HepG2 (cell line): Measurements from ENCODE around the gene KLKB1. TPM values are rescaled to one million over a fixed set of nuclear protein-coding genes. Genes with fewer than 3 reads are reported as not detected.

ENCODE experiments used
- BORCS8-MEF2B ChIP-seq: sonication (generic); formaldehyde crosslinking; IDR thresholded peaks from 2 replicates; pipeline ENCODE4 v1.8.0; 2022; ENCODE audit warnings: mild to moderate bottlenecking, missing genetic modification reagents
- CCAR2 ChIP-seq: fragments of 200-400 bp; formaldehyde crosslinking; optimal IDR thresholded peaks from 2 replicates; pipeline ENCODE3; 2018; ENCODE audit warnings: low read depth, mild to moderate bottlenecking, low read length, moderate library complexity
- CEBPB ChIP-seq: IDR thresholded peaks from 2 replicates; pipeline ENCODE4 v1.6.1; 2011; ENCODE audit warnings: low read depth, low read length, improper control_type of control experiment, borderline replicate concordance
- HMG20B ChIP-seq: conservative IDR thresholded peaks from 2 replicates; pipeline ENCODE4 v1.6.1; 2016; ENCODE audit warnings: missing genetic modification reagents, missing compliant biosample characterization
- HNRNPL ChIP-seq: fragments of 200-400 bp; formaldehyde crosslinking; IDR thresholded peaks from 2 replicates; pipeline ENCODE4 v1.6.1; 2017; ENCODE audit warnings: mild to moderate bottlenecking, low read depth, low read length
- HOXD1 ChIP-seq: sonication (generic); formaldehyde crosslinking; IDR thresholded peaks from 2 replicates; pipeline ENCODE4 v1.5.0; 2020; ENCODE audit warnings: missing genetic modification reagents
- IRF2 ChIP-seq: IDR thresholded peaks from 2 replicates; pipeline ENCODE4 v1.6.1; 2018; ENCODE audit warnings: missing genetic modification reagents, missing compliant biosample characterization
- KMT2B ChIP-seq: IDR thresholded peaks from 2 replicates; pipeline ENCODE4 v1.6.1; 2016; ENCODE audit warnings: missing genetic modification reagents, missing compliant biosample characterization
- MEIS1 ChIP-seq: sonication (generic); formaldehyde crosslinking; IDR thresholded peaks from 2 replicates; pipeline ENCODE4 v1.9.0; 2021; ENCODE audit warnings: mild to moderate bottlenecking, missing genetic modification reagents, moderate library complexity, borderline replicate concordance
- NR3C1 ChIP-seq: sonication (generic); formaldehyde crosslinking; IDR thresholded peaks from 2 replicates; pipeline ENCODE4 v1.4.0; 2020; ENCODE audit warnings: missing genetic modification reagents
- PHF8 ChIP-seq: sonication (generic); formaldehyde crosslinking; IDR thresholded peaks from 2 replicates; pipeline ENCODE4 v1.5.0; 2020; ENCODE audit warnings: missing genetic modification reagents
- POLR2AphosphoS5 ChIP-seq: IDR thresholded peaks from 2 replicates; pipeline ENCODE4 v1.6.1; 2012; ENCODE audit warnings: low read depth, low read length
- RORA ChIP-seq: sonication (generic); formaldehyde crosslinking; IDR thresholded peaks from 2 replicates; pipeline ENCODE4 v1.5.0; 2020; ENCODE audit warnings: mild to moderate bottlenecking, missing genetic modification reagents, moderate library complexity
- SALL1 ChIP-seq: sonication (generic); formaldehyde crosslinking; IDR thresholded peaks from 2 replicates; pipeline ENCODE4 v1.8.0; 2022; ENCODE audit warnings: mild to moderate bottlenecking, missing genetic modification reagents
- SP5 ChIP-seq: IDR thresholded peaks from 2 replicates; pipeline ENCODE4 v1.6.1; 2016; ENCODE audit warnings: low read depth, borderline replicate concordance
- SPEN ChIP-seq: sonication (generic); formaldehyde crosslinking; IDR thresholded peaks from 2 replicates; pipeline ENCODE4 v1.5.1; 2020; ENCODE audit warnings: low read depth, mild to moderate bottlenecking, missing genetic modification reagents
- TEAD2 ChIP-seq: sonication (generic); formaldehyde crosslinking; IDR thresholded peaks from 2 replicates; pipeline ENCODE4 v1.9.0; 2021; ENCODE audit warnings: missing genetic modification reagents
- ZBTB10 ChIP-seq: sonication (generic); formaldehyde crosslinking; IDR thresholded peaks from 2 replicates; pipeline ENCODE4 v1.4.0; 2020; ENCODE audit warnings: missing genetic modification reagents, borderline replicate concordance
- ZBTB38 ChIP-seq: sonication (generic); formaldehyde crosslinking; IDR thresholded peaks from 2 replicates; pipeline ENCODE4 v1.5.1; 2020; ENCODE audit warnings: mild to moderate bottlenecking, missing genetic modification reagents
- ZFY ChIP-seq: sonication (generic); formaldehyde crosslinking; IDR thresholded peaks from 2 replicates; pipeline ENCODE4 v1.4.0; 2020; ENCODE audit warnings: missing genetic modification reagents
- ZNF124 ChIP-seq: sonication (generic); formaldehyde crosslinking; IDR thresholded peaks from 2 replicates; pipeline ENCODE4 v1.4.0; 2020; ENCODE audit warnings: missing genetic modification reagents
- ZNF136 ChIP-seq: sonication (generic); formaldehyde crosslinking; IDR thresholded peaks from 2 replicates; pipeline ENCODE4 v1.8.1; 2022; ENCODE audit warnings: low read depth, mild to moderate bottlenecking, moderate library complexity, missing genetic modification reagents
- ZNF225 ChIP-seq: sonication (generic); formaldehyde crosslinking; IDR thresholded peaks from 2 replicates; pipeline ENCODE4 v1.4.0; 2020; ENCODE audit warnings: mild to moderate bottlenecking, missing genetic modification reagents
- ZNF264 ChIP-seq: sonication (generic); formaldehyde crosslinking; IDR thresholded peaks from 2 replicates; pipeline ENCODE4 v1.4.0; 2020; ENCODE audit warnings: missing genetic modification reagents
- ZNF274 ChIP-seq: sonication (generic); formaldehyde crosslinking; IDR thresholded peaks from 2 replicates; pipeline ENCODE4 v1.5.1; 2020; ENCODE audit warnings: mild to moderate bottlenecking, missing genetic modification reagents
- ZNF503 ChIP-seq: sonication (generic); formaldehyde crosslinking; IDR thresholded peaks from 2 replicates; pipeline ENCODE4 v1.4.0; 2020; ENCODE audit warnings: missing genetic modification reagents
- ZNF549 ChIP-seq: sonication (generic); formaldehyde crosslinking; IDR thresholded peaks from 2 replicates; pipeline ENCODE4 v1.5.0; 2020; ENCODE audit warnings: missing genetic modification reagents
- ZNF616 ChIP-seq: sonication (generic); formaldehyde crosslinking; IDR thresholded peaks from 2 replicates; pipeline ENCODE4 v1.5.0; 2020; ENCODE audit warnings: low read depth, mild to moderate bottlenecking, missing genetic modification reagents
- ZNF768 ChIP-seq: sonication (generic); formaldehyde crosslinking; IDR thresholded peaks from 2 replicates; pipeline ENCODE4 v1.4.0; 2020; ENCODE audit warnings: missing genetic modification reagents
- polyA plus RNA-seq, 8 experiments: library from polyadenylated mRNA; depleted of rRNA in 3 of 8; stranded (reverse) in 7 of 8; unstranded in 1 of 8; fragments of >200 nt; fragmentation: Illumina TruSeq in 4 of 8; extraction: Trizol in 4 of 8; gene quantifications; 2 replicates each; pipeline versions ENCODE4 v1.2.1 to v1.2.3, GENCODE V29; 2011 to 2016; ENCODE audit warnings: low read depth in 4 of 8, missing spikeins in 1 of 8, mixed read lengths in 1 of 8; ENCODE audit not compliant: insufficient read depth in 1 of 8
- total RNA-seq, 5 experiments: library from RNA; depleted of rRNA; stranded (reverse); fragments of >200 nt; fragmentation: Illumina TruSeq; extraction: Trizol; gene quantifications; 2 replicates each; pipeline ENCODE4 v1.2.3, GENCODE V29; 2016; ENCODE audit warnings: low read depth in 1 of 5

The KLKB1 gene
- total and polyA plus RNA-seq, 2 of the 13 experiments (the other 11 are each of a cell fraction or from before 2014, with no cell fraction given), result 0.26 to 0.49 TPM

- TF ChIP-seq ZNF274 (CRISPR knock-in tag), result peak; percentile 47
- no peak for TF ChIP-seq CCAR2
- TF ChIP-seq ZNF124 (CRISPR knock-in tag), result 0 out of 2 replicates have a peak, but pooled peaks have one; percentile 15
- TF ChIP-seq ZNF616 (CRISPR knock-in tag), result no peak
- TF ChIP-seq NR3C1 (CRISPR knock-in tag), result no peak
- 0 out of 2 replicates have a peak, but pooled peaks have one; percentile 26 for TF ChIP-seq ZNF549 (CRISPR knock-in tag)
- TF ChIP-seq ZBTB10 (CRISPR knock-in tag), result 0 out of 2 replicates have a peak, but pooled peaks have one; percentile 34
- TF ChIP-seq PHF8, result peak; percentile 32; the same call in 1 of the 2 replicates
- peak; percentile 85; the same call in 1 of the 2 replicates for TF ChIP-seq ZNF768
- 0 out of 2 replicates have a peak, but pooled peaks have one; percentile 56 for TF ChIP-seq TEAD2 (CRISPR knock-in tag)
- 0 out of 2 replicates have a peak, but pooled peaks have one; percentile 47 for TF ChIP-seq KMT2B (CRISPR knock-in tag)
- peak; percentile 63; the same call in 1 of the 2 replicates for TF ChIP-seq BORCS8-MEF2B (CRISPR knock-in tag)
- no peak for TF ChIP-seq HNRNPL
- TF ChIP-seq IRF2, result peak; percentile 28; the same call in 1 of the 2 replicates
- peak; percentile 28; the same call in 1 of the 2 replicates for TF ChIP-seq HOXD1 (CRISPR knock-in tag)
- TF ChIP-seq ZBTB38 (CRISPR knock-in tag), result peak; percentile 89
- peak; percentile 80 for TF ChIP-seq ZFY (CRISPR knock-in tag)
- TF ChIP-seq CEBPB, result no peak
- peak; percentile 45 for TF ChIP-seq SP5
- TF ChIP-seq ZNF264 (CRISPR knock-in tag), result 0 out of 2 replicates have a peak, but pooled peaks have one; percentile 42
- TF ChIP-seq HMG20B (CRISPR knock-in tag), result no peak
- no peak; the same call in 1 of the 2 replicates for TF ChIP-seq MEIS1
- TF ChIP-seq SALL1 (CRISPR knock-in tag), result peak; percentile 71; the same call in 1 of the 2 replicates
- 0 out of 2 replicates have a peak, but pooled peaks have one; percentile 15 for TF ChIP-seq ZNF136 (CRISPR knock-in tag)
- no peak; the same call in 1 of the 2 replicates for TF ChIP-seq SPEN (CRISPR knock-in tag)
- TF ChIP-seq RORA (CRISPR knock-in tag), result no peak
- no peak for TF ChIP-seq ZNF503 (CRISPR knock-in tag)
- peak; percentile 63; the same call in 1 of the 2 replicates for TF ChIP-seq POLR2AphosphoS5
- TF ChIP-seq ZNF225 (CRISPR knock-in tag), result peak; percentile 68; the same call in 1 of the 2 replicates
- TF ChIP-seq, all 625 proteins: peak for 37
Observed at GRCh38 chr4:186260117-186260503, 32.8 kb downstream of the KLKB1 start (continued).
